GM18909 (cell line): Measurements from ENCODE around the gene ZNF581.

Experiments used
- ATAC-seq: cut with Tn5 transposase; IDR thresholded peaks from one replicate; pipeline ENCODE4 v1.9.1; 2021; ENCODE audit warnings: mild to moderate bottlenecking; ENCODE audit not compliant: unreplicated experiment, poor library complexity

ZNF581 gene

DNA sequence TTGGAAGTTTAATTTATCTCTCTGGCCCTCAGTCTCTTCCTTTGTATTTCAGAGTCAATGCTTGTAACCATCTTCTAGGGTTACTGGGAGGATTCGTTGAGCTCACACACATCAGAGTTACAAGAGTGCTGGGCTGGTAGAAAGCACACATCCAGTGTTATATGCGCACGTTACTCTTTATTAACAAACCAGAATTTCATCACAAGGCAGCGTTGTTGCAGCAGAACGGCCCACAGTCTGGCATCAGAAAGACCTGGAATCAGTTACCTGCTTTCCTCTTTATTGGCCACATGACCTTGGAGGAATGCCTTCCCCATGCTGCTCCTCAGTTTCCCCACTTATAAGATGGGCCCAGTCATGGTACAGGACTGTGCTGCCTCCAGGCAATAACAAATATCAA is 34.1 kb upstream of the ZNF581 start:
- no peak for ATAC-seq

DNA sequence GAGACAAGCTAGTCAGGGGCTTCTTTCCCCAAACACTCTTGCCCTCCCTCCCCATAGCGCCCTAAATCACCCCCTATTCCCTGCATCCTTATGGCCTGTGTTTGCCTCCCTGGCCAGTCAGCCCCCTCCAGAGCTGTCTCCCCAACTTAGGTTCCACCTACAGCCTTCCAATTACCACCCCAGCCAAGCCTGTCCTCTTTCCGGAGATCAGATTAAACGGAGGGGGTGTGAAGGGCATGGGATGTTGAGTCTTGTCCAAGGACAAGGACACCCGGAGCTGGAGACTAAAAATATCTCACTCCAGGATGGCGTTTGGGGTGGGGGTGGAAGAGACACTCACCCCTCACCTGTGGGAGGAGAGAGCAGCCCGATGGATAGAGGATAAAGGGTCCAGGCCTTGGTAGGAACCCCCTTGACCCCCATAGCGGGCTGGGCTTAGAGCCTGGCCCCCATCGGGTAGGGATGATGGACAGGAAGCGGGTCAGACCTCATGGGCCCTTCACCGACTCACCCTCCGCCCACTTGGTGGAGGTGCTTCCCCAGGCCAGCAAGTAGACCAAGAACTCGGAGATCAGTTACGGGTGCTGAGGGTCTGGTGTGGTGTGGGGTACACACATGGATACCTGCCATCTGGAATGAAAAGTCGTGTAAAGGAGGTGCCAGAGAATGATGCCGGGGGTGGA is 32.0 kb upstream of the ZNF581 start:
- ATAC-seq, result no peak

DNA sequence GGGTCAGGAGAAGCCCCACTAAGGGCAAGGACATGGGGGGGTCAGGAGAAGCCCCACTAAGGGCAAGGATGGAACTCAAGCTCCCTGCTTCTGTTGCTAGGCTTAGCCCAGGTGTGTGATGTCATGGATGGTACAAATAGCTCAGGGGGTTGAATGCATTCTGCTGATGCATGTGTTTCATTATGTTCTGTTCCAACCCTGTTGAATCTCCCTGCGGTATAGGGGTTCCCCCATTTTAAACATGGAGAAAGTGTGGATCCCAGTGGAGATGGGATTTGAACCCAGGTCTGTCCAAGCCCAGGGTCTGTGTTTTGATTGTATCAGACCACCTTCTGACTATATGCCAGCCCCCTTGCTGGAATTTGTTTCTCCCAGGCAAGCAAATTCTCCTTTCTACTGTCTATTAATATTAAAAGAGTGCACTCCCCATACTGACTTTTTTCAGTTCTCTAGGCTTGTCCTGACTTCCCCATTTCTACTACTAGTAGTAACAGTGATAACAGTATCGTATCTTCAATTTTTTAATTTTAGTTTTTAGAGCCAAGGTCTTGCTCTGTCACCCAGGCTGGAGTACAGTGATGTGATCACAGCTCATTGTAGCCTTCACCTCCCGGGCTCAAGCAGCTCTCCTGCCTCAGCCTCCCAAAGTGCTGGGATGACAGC is 31.3 kb upstream of the ZNF581 start:
- ATAC-seq, result no peak

DNA sequence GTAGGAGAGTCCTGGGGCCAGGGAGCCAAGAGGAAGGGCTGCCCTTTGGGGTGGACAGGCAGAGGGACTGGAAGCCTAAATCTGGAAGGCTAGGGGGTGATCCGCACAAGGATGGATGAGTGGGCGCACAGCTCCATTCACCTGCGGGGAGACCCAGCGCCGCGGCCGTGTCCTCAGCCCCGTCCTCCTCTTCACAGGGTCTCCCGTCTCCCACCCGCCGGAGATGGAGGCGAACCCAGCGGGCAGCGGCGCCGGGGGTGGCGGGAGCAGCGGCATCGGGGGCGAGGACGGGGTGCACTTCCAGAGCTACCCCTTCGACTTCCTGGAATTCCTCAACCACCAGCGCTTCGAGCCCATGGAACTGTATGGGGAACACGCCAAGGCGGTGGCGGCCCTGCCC is 30.1 kb upstream of the ZNF581 start:
- ATAC-seq, result no peak

DNA sequence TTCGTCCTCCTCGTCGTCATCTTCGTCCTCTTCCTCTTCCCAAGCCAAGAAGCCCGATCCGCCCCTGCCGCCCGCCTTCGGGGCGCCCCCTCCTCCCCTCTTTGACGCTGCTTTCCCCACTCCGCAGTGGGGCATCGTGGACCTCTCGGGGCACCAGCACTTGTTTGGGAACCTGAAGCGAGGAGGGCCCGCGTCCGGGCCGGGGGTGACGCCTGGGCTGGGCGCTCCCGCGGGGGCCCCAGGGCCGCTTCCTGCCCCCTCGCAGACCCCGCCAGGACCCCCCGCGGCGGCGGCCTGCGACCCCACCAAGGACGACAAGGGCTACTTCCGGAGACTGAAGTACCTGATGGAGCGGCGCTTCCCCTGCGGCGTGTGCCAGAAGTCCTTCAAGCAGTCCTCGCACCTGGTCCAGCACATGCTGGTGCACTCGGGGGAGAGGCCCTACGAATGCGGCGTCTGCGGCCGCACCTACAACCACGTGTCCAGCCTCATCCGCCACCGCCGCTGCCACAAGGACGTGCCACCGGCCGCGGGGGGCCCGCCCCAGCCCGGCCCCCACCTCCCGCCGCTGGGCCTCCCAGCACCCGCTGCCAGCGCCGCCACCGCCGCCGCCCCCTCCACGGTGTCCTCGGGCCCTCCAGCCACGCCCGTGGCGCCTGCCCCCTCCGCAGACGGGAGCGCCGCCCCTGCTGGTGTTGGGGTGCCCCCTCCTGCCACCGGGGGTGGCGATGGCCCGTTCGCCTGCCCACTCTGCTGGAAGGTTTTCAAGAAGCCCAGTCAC is 29.3 kb upstream of the ZNF581 start:
- ATAC-seq, result no peak

DNA sequence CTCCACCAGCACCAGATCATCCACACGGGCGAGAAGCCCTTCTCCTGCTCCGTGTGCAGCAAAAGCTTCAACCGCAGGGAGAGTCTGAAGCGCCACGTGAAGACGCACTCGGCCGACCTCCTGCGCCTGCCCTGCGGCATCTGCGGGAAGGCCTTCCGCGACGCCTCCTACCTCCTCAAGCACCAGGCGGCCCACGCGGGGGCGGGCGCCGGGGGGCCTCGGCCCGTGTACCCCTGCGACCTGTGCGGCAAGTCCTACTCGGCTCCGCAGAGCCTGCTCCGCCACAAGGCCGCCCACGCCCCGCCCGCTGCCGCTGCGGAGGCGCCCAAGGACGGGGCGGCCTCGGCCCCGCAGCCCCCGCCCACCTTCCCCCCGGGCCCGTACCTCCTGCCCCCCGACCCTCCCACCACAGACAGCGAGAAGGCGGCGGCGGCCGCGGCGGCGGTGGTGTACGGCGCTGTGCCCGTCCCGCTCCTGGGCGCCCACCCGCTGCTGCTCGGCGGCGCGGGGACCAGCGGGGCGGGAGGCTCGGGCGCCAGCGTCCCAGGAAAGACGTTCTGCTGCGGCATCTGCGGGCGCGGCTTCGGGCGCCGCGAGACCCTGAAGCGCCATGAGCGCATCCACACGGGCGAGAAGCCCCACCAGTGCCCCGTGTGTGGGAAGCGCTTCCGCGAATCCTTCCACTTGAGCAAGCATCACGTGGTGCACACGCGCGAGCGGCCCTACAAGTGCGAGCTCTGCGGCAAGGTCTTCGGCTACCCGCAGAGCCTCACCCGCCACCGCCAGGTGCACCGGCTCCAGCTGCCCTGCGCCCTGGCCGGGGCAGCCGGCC is 28.5 kb upstream of the ZNF581 start:
- ATAC-seq, result no peak

DNA sequence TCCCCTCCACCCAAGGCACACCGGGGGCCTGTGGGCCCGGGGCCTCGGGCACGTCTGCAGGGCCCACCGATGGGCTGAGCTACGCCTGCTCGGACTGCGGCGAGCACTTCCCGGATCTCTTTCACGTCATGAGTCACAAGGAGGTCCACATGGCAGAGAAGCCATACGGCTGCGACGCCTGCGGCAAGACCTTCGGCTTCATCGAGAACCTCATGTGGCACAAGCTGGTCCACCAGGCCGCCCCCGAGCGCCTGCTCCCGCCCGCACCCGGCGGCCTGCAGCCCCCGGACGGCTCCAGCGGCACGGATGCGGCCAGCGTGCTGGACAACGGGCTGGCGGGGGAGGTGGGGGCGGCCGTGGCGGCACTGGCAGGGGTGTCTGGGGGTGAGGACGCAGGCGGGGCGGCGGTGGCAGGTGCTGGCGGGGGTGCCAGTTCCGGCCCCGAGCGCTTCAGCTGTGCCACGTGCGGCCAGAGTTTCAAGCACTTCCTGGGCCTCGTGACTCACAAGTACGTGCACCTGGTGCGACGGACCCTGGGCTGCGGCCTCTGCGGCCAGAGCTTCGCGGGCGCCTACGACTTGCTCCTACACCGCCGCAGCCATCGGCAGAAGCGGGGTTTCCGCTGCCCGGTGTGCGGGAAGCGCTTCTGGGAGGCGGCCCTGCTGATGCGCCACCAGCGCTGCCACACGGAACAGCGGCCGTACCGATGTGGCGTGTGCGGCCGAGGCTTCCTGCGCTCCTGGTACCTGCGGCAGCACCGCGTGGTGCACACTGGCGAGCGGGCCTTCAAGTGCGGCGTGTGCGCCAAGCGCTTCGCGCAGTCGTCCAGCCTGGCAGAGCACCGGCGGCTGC is 27.7 kb upstream of the ZNF581 start:
- no peak for ATAC-seq

DNA sequence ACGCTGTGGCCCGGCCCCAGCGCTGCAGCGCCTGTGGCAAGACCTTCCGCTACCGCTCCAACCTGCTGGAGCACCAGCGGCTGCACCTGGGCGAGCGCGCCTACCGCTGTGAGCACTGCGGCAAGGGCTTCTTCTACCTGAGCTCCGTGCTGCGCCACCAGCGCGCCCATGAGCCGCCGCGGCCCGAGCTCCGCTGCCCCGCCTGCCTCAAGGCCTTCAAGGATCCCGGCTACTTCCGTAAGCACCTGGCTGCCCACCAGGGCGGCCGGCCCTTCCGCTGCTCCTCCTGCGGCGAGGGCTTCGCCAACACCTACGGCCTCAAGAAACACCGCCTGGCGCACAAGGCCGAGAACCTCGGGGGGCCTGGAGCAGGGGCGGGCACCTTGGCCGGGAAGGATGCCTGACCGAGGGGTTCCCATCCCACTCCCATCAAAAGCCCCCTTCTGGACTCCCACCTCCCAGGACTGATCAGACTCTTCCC is 27.0 kb upstream of the ZNF581 start:
- no peak for ATAC-seq

DNA sequence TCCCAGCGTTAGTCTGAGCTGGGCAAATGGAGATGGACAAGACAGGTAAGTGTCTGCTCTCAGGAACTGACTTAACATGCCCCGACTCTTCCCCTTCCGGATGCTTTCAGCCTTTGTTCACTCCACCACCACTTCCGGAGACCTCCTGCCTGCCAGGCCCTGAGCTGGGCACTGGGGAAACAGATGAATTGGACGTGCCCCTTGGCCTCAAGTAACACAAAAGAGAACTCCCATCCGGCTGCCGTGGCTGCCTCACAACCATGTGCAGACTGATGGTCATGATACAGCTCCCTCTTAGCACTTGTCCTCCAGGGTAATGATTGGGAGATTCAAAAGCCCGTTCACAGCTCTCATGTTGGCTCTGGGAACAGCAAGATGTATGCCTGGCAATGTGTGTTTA is 26.0 kb upstream of the ZNF581 start:
- ATAC-seq, result no peak

DNA sequence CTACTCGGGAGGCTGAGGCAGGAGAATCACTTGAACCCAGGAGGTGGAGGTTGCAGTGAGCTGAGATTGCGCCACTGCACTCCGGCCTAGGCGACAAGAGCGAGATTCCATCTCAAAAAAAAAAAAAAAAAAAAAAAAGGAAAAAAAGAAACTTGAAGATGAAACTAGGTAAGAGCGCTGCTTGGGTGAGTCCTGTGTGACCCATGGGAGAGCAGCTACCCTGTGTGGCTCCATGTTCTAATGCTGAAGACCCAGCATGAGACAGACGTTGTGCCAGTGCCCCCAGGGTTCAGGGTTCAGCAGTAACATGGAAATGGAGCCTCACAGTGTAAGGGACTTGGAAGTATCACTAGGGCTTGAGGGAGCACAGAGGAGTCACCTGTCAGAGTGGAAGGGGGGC is 25.0 kb upstream of the ZNF581 start:
- no peak for ATAC-seq

DNA sequence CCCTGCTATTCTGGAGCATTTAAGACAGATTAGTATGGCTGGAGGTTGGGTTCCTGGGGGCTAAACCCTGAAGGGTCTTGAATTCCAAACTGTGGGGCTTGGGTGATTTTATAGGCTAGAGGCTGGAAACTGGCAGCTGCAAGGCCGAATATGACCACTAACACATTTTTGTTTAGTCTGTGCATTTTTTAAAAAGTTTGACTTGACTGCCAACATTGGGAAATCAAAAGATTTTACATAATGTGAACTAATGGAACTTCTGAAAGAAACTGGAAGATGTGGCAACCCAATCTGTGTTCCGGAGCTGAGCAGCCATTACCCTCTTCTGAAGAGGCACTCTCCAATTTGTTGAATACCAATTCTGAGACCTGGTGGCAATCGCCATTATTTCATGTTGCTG is 24.2 kb upstream of the ZNF581 start:
- no peak for ATAC-seq

DNA sequence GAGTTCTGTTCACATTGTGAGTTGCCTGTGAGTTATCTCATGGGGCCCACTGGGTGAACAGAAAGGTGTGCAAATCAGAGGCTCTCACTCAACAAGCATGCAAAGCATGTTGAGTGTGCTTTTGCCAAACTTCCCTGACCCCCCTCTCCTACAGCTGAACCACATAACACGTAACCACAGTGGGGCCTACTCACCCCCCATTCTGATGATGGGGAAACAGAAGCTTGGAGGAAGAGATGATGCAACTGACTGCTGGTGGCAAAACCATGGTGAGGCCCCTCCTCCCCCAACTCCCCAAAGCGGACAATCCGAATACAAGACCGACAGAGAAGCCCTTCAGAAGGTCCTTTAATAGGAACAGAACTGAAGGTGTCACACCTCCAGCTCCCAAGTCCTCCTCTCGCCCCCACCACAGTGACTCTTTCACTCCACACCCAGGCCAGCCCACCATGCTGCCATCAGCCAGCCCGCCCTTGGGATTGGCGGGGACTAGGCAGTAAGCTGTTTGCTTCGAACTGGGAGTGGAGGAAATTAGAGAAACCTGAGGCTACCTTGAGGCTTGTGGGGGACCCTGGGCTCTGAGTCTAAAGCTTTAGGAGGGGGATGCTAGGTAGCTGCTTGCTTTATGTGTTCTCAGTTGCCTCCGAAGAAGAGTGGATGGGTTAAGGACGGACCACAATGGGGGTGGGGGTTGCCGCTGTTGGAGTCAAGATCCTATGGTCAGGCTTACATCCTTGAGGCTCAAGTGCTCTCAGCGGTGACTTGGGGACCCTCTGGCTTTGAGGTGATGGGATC is 22.8 kb upstream of the ZNF581 start:
- ATAC-seq, result no peak

DNA sequence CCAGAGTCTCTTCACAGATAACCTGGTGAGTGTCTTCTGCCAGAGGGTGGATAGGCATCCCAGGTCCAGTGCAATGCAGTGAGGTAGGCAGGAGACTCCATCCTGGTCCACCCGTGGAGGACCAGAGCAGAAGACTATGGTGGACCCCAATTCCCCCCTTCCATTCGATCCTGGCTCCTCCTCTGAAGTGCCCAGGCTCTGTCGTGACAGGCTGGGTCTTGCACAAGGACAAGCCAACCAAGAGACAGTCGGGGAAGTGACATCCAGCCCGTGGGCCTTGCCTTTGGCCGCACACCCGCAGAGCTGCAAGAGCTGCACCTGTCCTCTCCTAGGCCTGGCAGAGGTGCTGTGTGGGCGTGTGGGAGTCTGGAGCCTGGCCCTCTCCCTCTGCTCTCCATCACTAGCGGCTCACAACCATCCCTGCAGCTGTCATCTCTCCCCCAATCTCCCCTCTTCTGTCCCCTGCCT is 22.2 kb upstream of the ZNF581 start:
- ATAC-seq, result no peak

DNA sequence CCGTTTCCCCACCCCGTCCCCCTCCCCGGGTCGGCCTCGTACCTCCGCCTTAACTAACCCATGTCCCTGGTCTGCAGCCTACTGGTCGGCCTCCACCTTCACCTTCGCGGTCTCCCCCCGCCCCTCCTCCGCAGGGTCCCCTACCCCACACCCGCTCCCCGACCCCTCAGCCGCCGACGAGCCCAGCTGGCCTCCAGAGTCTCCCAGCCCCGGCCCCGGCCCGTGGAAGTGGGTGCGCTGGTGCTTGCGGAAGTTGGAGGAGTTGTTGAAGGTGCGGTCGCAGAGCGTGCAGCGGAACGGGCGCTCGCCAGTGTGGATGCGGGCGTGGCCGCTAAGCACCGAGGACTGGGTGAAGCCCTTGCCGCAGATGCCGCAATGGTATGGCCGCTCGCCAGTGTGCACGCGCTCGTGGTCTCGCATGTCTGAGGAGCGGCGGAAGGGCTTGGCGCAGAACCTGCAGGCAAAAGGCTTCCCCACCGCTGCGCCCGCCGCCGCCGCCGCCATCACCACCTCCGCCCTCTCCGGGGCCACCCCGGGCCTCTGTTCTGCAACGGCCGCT is 21.7 kb upstream of the ZNF581 start:
- no peak for ATAC-seq

DNA sequence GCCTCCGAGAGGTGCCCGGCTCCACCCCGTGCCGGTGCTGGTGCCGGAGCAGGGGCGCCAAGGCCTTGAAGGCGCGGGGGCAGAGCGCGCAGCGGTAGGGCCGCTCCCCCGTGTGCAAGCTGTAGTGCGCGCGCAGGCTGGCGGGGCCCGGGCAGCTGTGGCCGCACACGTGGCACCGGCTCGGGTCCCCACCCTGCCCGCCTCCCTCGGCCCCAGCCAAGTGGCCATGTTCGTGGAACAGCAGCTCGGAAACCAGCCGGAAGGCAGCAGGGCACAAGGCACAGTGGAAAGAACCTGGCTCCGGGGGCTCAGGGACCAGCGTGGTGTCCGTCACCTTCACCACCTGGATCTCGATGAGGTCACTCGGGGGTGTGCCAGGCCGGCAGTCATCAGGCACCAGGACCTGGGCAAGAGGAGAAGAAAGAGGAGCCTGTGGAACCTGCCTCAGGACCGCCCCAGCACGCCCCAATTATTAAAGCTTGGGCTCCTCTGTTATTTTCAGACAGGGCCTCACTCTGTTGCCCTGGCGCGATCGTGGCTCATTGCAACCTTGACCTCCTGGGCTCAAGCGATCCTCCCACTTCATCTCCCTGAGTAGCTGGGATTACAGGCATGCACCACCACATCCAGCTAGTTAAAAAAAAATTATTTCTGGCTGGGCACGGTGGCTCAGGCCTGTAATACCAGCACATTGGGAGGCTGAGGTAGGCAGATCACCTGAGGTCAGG is 21.0 kb upstream of the ZNF581 start:
- ATAC-seq, result no peak

DNA sequence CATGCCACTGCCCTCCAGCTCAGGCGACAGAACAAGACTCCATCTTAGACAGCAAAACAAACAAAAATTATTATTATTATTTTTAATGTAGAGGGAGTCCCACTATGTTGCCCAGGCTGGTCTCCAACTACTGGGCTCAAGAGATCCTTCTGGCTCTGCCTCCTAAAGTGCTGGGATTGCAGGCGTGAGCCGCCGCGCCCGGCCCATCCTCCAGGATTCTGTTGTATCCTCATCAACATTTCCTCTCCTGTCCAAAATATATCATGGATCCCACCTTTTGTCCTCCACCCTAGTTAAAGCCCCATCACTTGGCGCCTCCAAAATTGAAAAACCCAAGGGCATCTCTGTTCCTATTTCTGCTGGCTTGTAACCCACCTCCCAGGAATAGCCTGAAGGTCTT is 20.3 kb upstream of the ZNF581 start:
- ATAC-seq, result no peak

DNA sequence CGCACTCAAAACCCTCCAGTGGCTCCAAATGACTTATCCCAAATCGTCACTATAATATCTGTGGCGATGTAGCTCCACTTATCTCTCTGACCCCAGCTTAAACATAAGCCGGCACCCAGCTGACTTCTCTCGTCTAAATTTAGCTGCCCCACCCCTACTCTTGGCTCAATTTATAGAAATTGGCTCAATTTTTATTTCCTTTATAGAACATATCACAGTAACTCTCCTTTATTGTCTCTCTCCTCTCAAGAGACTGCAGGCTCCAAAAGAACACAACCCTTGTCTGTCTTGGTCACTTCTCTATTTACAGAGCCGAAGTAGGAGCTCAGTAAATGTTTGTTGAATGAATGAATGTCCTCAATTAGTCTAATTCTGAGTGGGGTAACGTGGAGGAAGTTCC is 19.9 kb upstream of the ZNF581 start:
- no peak for ATAC-seq
